GOT3 (cell line): Measurements from ENCODE around the gene C15orf61.

Experiments used
- DNase-seq: peaks from one replicate; lab custom pipeline; 2025; ENCODE audit warnings: mixed read lengths; lab: John Stamatoyannopoulos, UW

The C15orf61 gene

GRCh38 chr15:67549736-67550135 is 28.8 kb downstream of the C15orf61 start:
- DNase-seq, result no peak

DNA sequence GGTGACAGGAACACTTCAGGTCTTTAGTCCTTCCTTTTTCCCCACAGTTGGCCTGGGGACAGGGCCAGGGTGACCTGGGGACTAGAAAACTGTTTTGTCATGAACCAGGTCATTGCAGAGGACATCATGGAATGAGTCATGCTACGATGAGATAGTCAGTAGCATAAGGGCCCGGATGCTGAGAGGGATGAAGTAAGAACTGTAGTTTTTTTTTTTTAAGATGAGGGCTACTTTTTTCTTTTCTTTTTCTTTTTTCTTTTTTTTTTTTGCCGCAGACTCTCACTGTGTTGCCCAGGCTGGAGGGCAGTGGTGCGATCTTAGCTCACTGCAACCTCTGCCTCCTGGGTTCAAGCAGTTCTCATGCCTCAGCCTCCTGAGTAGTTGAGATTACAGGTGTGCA is 29.6 kb downstream of the C15orf61 start:
- no peak for DNase-seq

- DNase-seq, result no peak
Observed at GRCh38 chr15:67551207-67551743, 30.3 kb downstream of the C15orf61 start.

DNA sequence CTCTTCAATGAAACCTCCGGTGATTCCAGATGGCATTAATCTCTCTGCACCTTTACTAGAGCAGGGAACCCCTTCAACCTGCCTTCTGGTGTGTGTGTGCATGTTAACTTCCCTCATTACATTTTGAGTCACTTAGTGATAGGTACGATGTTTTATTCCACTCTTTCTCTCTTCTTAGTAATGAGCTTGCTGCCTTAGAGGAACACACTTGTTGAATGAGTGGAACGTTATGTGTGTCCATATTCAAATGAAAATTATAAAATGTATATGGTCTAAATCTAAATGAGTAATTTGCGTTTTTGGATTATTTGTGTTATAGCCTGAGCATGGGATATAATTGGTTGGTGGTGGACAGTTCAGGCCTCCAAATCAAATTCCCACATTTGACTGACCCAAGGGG is 33.6 kb downstream of the C15orf61 start:
- no peak for DNase-seq

DNA sequence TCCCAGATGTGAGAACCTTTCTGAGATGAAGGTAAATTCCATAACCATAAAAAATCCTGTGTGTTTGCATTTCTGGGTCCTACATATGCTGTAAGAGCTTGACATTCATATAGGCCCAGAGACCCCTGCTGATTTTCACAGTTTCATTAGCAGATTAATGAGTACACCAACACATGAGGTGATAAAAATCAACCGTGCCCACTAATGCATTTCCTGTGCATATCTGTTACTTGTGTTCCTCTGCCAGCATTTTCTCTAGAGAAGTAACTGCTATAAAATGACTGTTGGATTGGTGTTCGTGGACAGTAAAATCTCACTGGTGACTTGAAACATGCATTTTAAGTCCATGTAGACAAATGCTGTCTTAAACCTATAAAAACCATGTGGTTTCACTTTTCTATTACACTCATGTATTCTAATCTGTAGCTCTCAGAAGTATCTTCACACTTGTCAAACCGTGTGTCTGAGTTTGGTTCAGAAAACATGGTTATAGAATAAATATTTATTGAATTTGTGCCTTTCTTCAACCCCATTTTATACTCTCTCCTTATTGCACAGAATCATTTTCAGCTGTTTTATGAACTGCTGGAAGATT is 36.1 kb downstream of the C15orf61 start:
- DNase-seq, result no peak

DNA sequence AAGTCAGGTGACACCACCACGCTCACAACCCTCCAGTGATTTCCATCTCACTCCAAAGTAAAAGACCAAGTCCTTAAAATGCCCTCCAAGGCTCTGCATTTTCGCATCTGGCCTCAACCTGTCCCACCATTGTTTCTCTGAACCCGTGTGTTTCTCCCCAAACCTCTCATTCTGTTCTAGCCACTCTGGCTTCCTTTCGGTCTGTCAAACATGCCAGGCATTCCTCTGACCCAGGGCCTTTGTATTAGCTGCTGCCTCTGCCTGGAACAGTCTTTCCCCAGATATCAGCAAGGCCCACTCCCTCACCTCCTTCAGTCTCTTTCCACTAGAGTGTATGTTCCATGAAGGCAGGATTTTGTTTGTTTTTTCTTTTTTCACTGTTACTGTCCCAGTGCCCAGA is 37.6 kb downstream of the C15orf61 start:
- no peak for DNase-seq

- no peak for DNase-seq
Observed at GRCh38 chr15:67559158-67559557, 38.2 kb downstream of the C15orf61 start.

DNA sequence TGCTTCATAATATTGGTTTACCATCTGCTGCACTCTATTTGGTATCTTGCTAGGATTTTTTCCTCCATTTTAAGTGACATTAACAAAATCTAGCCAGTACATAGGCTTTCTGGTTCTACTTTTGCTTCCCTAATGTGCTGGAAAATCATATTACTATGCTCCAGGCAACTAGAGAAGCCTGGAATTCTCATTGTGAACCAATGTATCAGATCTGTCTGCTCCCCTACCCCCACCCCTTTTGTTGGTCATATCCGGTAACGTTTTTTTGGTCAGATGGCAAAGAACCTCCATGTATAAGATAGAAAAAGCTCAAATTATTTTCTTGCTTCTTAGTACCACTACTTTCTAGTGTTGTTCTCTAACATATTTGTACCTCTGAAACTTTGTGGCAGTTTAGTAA is 38.6 kb downstream of the C15orf61 start:
- DNase-seq, result no peak

- no peak for DNase-seq
Observed at GRCh38 chr15:67560320-67560719, 39.4 kb downstream of the C15orf61 start.

- DNase-seq, result no peak
Observed at GRCh38 chr15:67563092-67563491, 42.2 kb downstream of the C15orf61 start.

GRCh38 chr15:67564021-67564967 is 43.4 kb downstream of the C15orf61 start:
- no peak for DNase-seq

GRCh38 chr15:67564968-67565345 is 44.0 kb downstream of the C15orf61 start:
- DNase-seq, result no peak

- DNase-seq, result no peak
Observed at GRCh38 chr15:67569668-67570067, 48.7 kb downstream of the C15orf61 start.

DNA sequence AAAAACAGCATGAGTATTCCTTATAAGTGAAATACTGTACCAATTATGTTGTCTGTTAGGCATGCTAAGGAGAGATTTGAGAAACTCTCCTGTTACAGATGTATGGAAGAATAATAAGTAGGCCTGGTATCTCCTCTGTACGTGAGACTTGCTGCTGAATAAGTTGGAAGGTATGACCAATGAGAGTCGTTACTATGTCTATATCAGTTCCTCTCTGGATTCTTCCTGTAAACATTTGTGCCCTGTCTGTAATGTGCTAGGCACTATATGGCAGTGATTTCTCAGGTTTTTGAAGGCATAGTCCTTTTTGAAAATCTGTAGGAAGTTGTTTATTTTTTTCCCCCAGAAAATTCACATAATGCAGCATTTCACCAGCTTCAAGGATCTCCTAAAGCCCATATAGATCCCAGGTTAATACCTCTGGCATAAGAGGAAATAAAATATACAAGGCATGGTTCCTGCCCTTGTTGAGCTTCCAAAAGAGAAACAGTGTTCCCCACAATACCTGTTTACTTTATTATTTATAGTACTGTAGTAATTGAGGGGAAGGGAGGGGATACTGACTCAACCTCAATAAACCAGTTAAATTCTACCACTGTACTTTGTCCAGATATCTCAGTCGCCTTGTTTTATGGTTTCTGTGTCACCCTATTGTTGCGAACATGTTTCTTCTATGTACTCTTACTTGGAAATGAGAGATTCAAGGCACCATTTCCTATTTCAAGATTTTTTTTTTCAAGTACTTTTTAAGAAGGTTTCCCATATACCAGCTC is 50.1 kb downstream of the C15orf61 start:
- DNase-seq, result no peak

DNA sequence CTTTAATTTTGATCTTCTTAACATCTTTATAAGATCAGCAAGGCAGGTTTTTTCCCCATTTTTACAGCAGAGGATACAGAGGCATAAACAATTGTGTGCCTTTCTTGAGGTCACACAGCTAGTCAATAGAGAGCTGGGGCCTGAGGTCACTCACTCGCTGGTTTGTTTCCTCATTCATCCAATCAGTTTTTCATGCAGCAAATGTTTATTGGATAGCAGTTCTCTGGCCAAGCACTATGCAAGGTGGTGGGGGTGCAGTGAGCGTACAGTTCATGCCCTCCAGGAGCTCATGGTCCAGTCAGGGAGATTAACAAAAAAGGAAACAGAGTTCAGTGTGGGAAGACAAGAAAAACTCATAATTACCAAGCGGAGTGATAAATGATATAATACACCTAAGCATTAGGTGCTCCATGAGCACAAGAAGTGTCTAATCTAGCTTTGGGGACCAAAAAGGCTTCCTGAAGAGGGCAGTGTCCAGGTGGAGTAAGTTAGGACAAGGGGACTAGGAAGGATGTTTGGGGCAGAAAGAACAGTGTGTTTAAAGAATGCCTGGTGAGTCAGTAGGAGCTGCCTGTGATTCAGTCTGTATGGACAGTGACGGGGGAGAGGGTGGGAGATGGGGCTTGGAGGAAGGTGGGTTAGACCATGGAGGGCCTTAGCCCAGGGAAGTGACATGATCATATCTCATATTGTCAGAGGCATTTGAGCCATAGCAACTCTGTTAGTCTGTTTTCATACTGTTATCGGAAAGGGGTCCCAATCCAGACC is 50.9 kb downstream of the C15orf61 start:
- DNase-seq, result no peak

DNA sequence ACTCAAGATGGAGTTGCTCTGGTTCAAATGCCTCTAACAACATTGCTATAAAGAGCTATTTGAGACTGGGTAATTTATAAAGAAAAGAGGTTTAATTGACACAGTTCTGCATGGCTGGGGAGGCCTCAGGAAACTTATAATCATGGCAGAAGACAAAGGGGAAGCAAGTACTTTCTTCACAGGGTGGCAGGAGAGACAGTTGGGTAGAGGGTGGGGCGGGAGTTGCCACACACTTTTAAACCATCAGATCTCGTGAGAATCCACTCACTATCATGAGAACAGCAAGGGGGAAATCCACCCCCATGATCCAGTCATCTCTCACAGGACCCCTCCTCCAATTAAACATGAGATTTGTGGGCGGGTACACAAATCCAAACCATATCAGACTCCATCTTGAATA is 52.3 kb downstream of the C15orf61 start:
- no peak for DNase-seq

- no peak for DNase-seq
Observed at GRCh38 chr15:67575039-67575502, 54.1 kb downstream of the C15orf61 start.

DNA sequence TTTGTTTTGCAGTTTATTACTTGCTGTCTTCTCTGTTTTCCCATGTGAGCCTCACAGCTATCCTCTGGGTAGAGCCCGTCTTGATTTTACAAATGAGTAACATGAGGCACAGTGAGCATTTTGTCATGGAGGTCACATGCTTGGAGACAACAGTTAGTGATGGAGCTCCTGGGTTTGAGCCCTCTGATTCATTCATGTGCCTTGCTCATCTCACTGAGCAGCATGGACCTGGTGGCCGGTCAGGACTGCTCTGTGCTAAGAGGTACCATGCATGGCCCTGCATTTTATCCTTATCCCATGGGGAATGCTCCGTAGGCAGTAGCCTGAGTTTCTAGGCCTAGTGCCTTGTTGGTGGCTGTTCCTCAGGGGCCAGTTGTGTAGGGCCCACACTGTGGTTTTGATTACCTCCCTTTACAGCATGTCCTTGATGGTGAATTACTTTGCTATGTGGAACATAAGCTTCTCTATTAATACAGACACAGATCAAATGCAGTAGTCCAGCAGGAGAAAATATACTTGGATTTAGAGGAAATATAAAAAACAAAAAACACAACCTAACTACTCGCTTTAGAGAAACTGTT is 57.2 kb downstream of the C15orf61 start:
- no peak for DNase-seq

DNA sequence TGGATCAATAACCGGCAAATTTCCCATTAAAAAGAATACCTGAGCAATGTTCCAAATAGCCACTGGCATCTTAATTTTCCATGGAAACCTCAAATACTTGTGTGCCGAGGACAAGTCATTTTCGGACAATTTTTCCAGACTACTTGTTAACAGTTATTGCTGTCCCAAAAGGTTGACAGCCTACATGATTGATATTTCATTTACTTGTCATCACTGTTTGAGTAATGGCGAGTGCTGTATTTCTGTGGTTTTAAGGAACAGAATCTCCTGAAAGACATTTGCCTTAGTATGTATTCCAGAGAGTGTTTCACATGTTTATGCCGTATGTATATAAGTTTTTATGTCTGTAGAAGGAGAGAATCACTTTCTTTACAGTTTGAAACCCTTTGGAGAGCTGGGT is 58.2 kb downstream of the C15orf61 start:
- DNase-seq, result no peak
